Heart right ventricle (tissue), 16 donors: ENCODE results near the gene ZMYM2. TPM values are rescaled to one million over a fixed set of nuclear protein-coding genes. Genes with fewer than 3 reads are reported as not detected.
"Not testable (repeated sequence)": the region's sequence is repeated elsewhere in the genome, so short reads cannot be mapped to it uniquely, and the experiment has no call there.

Experiments used
- ATAC-seq, 8 donors: fragments of 200-7000 bp; cut with Tn5 transposase; one replicate each; pipeline ENCODE4 v1.9.1; 2020; ENCODE audit warnings: mild to moderate bottlenecking in 8 of 8, moderate library complexity in 8 of 8, moderate number of reproducible peaks in 1 of 8
- DNase-seq, 2 donors: peaks; one replicate each; pipeline ENCODE4 v3.0.0-alpha.2; 2020
- H3K27ac ChIP-seq, 10 donors: fragments of 200-600 bp; sonication (generic) in 2 of 10; one replicate each; pipeline versions ENCODE4 v1.5.0 to v1.8.0; 2020 to 2022; ENCODE audit warnings: mild to moderate bottlenecking in 3 of 10
- H3K27me3 ChIP-seq, 7 donors: fragments of 200-600 bp; one replicate each; pipeline ENCODE4 v1.8.0; 2021 to 2022; ENCODE audit warnings: mild to moderate bottlenecking in 2 of 7
- H3K36me3 ChIP-seq, 9 donors: fragments of 200-600 bp; sonication (generic) in 1 of 9; one replicate each; pipeline versions ENCODE4 v1.5.0 to v1.8.0; 2020 to 2022; ENCODE audit warnings: mild to moderate bottlenecking in 2 of 9
- H3K4me1 ChIP-seq, 9 donors: fragments of 200-600 bp; sonication (generic) in 1 of 9; one replicate each; pipeline versions ENCODE4 v1.5.0 to v1.8.0; 2020 to 2022; ENCODE audit warnings: mild to moderate bottlenecking in 4 of 9
- H3K4me3 ChIP-seq, 10 donors: fragments of 200-600 bp; sonication (generic) in 2 of 10; one replicate each; pipeline versions ENCODE4 v1.5.0 to v1.8.0; 2020 to 2022; ENCODE audit warnings: mild to moderate bottlenecking in 7 of 10, moderate library complexity in 2 of 10
- H3K9me3 ChIP-seq, 11 donors: fragments of 200-600 bp in 10 of 11; sonication (generic) in 2 of 11; one replicate each; pipeline versions ENCODE4 v1.5.0 to v1.8.0; 2013 to 2022; ENCODE audit warnings: mild to moderate bottlenecking in 2 of 11, control low read depth in 1 of 11, moderate library complexity in 1 of 11
- CTCF ChIP-seq, 9 donors: fragments of 200-600 bp; sonication (generic) in 2 of 9; IDR thresholded peaks; one replicate each; pipeline versions ENCODE4 v1.5.0 to v1.8.0; 2021 to 2022; ENCODE audit warnings: antibody characterized with exemption in 9 of 9, mild to moderate bottlenecking in 5 of 9, moderate library complexity in 1 of 9
- WGBS, 2 donors: extraction: QIAGEN DNeasy Blood & Tissue Kit; methylation state at CpG; one replicate each; pipeline ENCODE4 v1.1.7; 2013; ENCODE audit warnings: inconsistent platforms in 1 of 2; 5-methylcytosine and 5-hydroxymethylcytosine counted together
- intact Hi-C, 10 donors: fragments of 100-400 bp; cut with DNase I; formaldehyde crosslinking; loops; one replicate each; pipeline versions ENCODE4 v1.11.1 to v1.14.2; 2022
- polyA plus RNA-seq, 2 donors: library from polyadenylated mRNA; stranded (reverse); fragments of 200-250 nt; gene quantifications; one replicate each; pipeline ENCODE4 v1.2.3, GENCODE V29; 2013
- total RNA-seq, 10 donors: library from RNA; stranded (reverse); fragmentation: NEBNext Ultra II Directional in 3 of 10; extraction: Animal tissue kit (Norgen Biotek cat#: 25700) in 3 of 10; gene quantifications; one replicate each; pipeline versions ENCODE4 v1.2.1 to v1.2.4, GENCODE V29; 2021 to 2023
- donor health status: Arrhythmogenic right ventricular cardiomyopathy.
- donor health status: ischemic (EF 13 %, LVEDD 7.1; RV severe dilation, severe dysfunction).
- donor health status: healthy with polysubstance abuse.
- donor health status: DM: no; HTN: yes; CAD: no.
- donor health status: DM: no; HTN: no; CAD: no.
- donor health status: ischemic (EF 25% LVEDD 6.9; RV normal size, moderate dysfunction).
- donor health status: ischemic (EF 25% LVEDD 5.7; RV mildly dilated, moderate dysfunction).
- donor health status: healthy.
- donor health status: DM: yes; HTN: yes; CAD: no.
- donor health status: Ischemic cardiomyopathy.
- donor health status: ischemic (EF 35%, LVEDD 5.7; RV mildly dilated, moderate dysfunction).
- donor health status: nonischemic (EF 11% LVEDD 7.7; RV severe dilation, severe dysfunction).
- donor health status: DM: yes; HTN: yes; CAD: no.
- donor health status: PGD.
- donor health status: ischemic (EF 29% LVEDD 5.4; RV normal size, mild dysfunction).
- donor health status: nonischemic (EF 23%, LVEDD 6.1; RV moderate dilation, normal function).

Gene ZMYM2
- total and polyA plus RNA-seq, 12 donors, result 9.2 to 68.5 (median 49.9) TPM

GRCh38 chr13:20033486-20033885 lies 75.0 kb downstream of the ZMYM2 start:
- H3K4me1 ChIP-seq, result peaks cover 0 to 9% (median 0%) of the 10 kb centered on the region in 9 donors
- WGBS, 2 donors, result 93 to 100% methylated on average over 1 of the region's 1 CpG

GRCh38 chr13:20035130-20035529 lies 76.6 kb downstream of the ZMYM2 start:
- DNase-seq (no peak), ATAC-seq (no peak)
- no peak overlapping the region for H3K4me3 ChIP-seq
- peak in 7 of 9 donors; percentile 12 to 50 (median 35) for TF ChIP-seq CTCF (IDR thresholded peaks at IDR 0.05)
- H3K9me3 ChIP-seq, result peaks cover 0 to 5% (median 0%) of the 10 kb centered on the region in 11 donors
- intact Hi-C loops, result loop anchor here in 2 of 10 donors (1.0 to 10.0 kb wide), 2 partner anchors 128 to 130 kb away; partner anchors contain the start of gene GJA3 (in 1 of the 2)
- no peak overlapping the region for H3K27ac ChIP-seq
- H3K27me3 ChIP-seq, result no peaks in the 10 kb centered on the region
- WGBS, 2 donors, result 67 to 69% methylated on average over 4 of the region's 4 CpGs
- peaks cover 0 to 100% (median 35%) of the 10 kb centered on the region in 9 donors for H3K36me3 ChIP-seq
- peaks cover 0 to 9% (median 0%) of the 10 kb centered on the region in 9 donors for H3K4me1 ChIP-seq

More at GRCh38 chr13:20033486-20033885, 75.0 kb downstream of the ZMYM2 start:
- ATAC-seq (no peak), DNase-seq (no peak)
- H3K27ac ChIP-seq, result no peak overlapping the region
- H3K4me3 ChIP-seq, result no peak overlapping the region
- H3K36me3 ChIP-seq, result peaks cover 0 to 100% (median 36%) of the 10 kb centered on the region in 9 donors
- H3K9me3 ChIP-seq, result peaks cover 0 to 5% (median 0%) of the 10 kb centered on the region in 11 donors
- H3K27me3 ChIP-seq, result no peaks in the 10 kb centered on the region
- intact Hi-C loops, result loop anchor here in 1 of 10 donors (10.0 kb wide), 1 partner anchor 131 kb away; the partner anchor contains the start of gene GJA3
- TF ChIP-seq CTCF (IDR thresholded peaks at IDR 0.05), result no peak

GRCh38 chr13:20037908-20038307 lies 79.4 kb downstream of the ZMYM2 start:
- peaks cover 0 to 100% (median 25%) of the 10 kb centered on the region in 9 donors for H3K36me3 ChIP-seq
- ATAC-seq, result no peak
- peaks cover 0 to 21% (median 4%) of the 10 kb centered on the region in 9 donors for H3K4me1 ChIP-seq
- no peak overlapping the region for H3K27ac ChIP-seq
- intact Hi-C loops, result loop anchor here in 1 of 10 donors (10.0 kb wide), 1 partner anchor 127 kb away; the partner anchor contains the start of gene GJA3
- TF ChIP-seq CTCF (IDR thresholded peaks at IDR 0.05), result no peak
- peaks cover 0 to 5% (median 0%) of the 10 kb centered on the region in 11 donors for H3K9me3 ChIP-seq
- H3K27me3 ChIP-seq, result no peaks in the 10 kb centered on the region
- no peak for DNase-seq
- H3K4me3 ChIP-seq, result no peak overlapping the region

GRCh38 chr13:20042603-20043002 lies 84.1 kb downstream of the ZMYM2 start:
- H3K9me3 ChIP-seq, H3K4me3 ChIP-seq, intact Hi-C loops, H3K27me3 ChIP-seq, H3K27ac ChIP-seq, ATAC-seq, DNase-seq: not testable (repeated sequence)
- WGBS, 2 donors, result 96 to 97% methylated on average over 4 of the region's 4 CpGs
- Histone ChIP-seq H3K4me1 (peaks cover 0 to 13% (median 3%) of the 10 kb centered on the region in 9 donors), H3K36me3 (peaks cover 0 to 88% (median 13%) of the 10 kb centered on the region in 9 donors)
